ENCODE data around the gene ARL14EPL.

DNA sequence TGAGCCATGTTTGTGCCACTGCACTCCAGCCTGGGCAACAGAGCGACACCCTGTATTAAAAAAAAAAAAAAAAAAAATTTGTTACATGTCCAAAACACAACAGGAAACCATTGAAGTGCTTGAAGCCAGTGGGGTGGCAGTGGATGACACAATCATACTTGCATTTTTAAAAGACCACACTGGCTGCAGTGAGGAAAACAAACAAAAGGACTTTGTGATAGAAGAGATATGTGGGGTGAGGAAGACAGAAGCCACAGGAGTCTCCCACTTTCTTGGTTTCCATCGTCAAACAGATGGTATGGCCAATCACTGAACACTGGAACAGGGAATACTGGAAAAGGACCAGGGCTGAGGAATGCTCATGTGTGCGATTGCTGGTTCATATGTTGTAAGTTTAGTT is 31.7 kb downstream of the ARL14EPL start:
- no peak for TF ChIP-seq YY1 (IDR thresholded peaks at IDR 0.05; ENCODE audit: insufficient read depth, insufficient read length)
- TF ChIP-seq ZNF274 (IDR thresholded peaks at IDR 0.05; ENCODE audit: low read depth, low read length) = no peak
